HCT116 (cell line): ENCODE data around the gene PPIL6.
A peak's percentile ranks its signal among the peaks of the same experiment; 100 is the strongest.

Experiments
- CTCF ChIP-seq, 3 experiments: fragments of 200-600 bp in 1 of 3; sonication (generic) in 1 of 3; IDR thresholded peaks in 2 of 3; conservative IDR thresholded peaks in 1 of 3; 2 replicates each; pipeline ENCODE4 v1.5.1; 2012 to 2017; ENCODE audit warnings: low read depth in 2 of 3, low read length in 2 of 3, antibody characterized with exemption in 1 of 3, borderline replicate concordance in 1 of 3, control low read depth in 1 of 3, mild to moderate bottlenecking in 1 of 3, mixed read lengths in 1 of 3, mixed run types in 1 of 3, moderate library complexity in 1 of 3; ENCODE audit not compliant: insufficient read depth in 1 of 3
- EGR1 ChIP-seq: IDR thresholded peaks from 2 replicates; pipeline ENCODE4 v1.6.1; 2012; ENCODE audit warnings: low read depth
- ELF1 ChIP-seq: IDR thresholded peaks from 2 replicates; pipeline ENCODE4 v1.6.1; 2012; ENCODE audit warnings: low read depth, borderline replicate concordance
- EZH2 ChIP-seq: fragments of 200-600 bp; sonication (generic); IDR thresholded peaks from 2 replicates; pipeline ENCODE4 v1.6.1; 2017; ENCODE audit warnings: antibody characterized with exemption, mixed run types
- JUND ChIP-seq: IDR thresholded peaks from 2 replicates; pipeline ENCODE4 v1.6.1; 2012
- POLR2A ChIP-seq: IDR thresholded peaks from 2 replicates; pipeline ENCODE4 v1.7.0; 2011; ENCODE audit warnings: borderline replicate concordance; ENCODE audit not compliant: insufficient read depth, insufficient read length; ENCODE audit errors: extremely low read depth
- POLR2AphosphoS5 ChIP-seq: IDR thresholded peaks from 2 replicates; pipeline ENCODE4 v1.6.1; 2011; ENCODE audit warnings: mild to moderate bottlenecking, low read depth, low read length, moderate library complexity
- SIN3A ChIP-seq: IDR thresholded peaks from 2 replicates; pipeline ENCODE4 v1.6.1; 2012; ENCODE audit warnings: low read depth
- SRF ChIP-seq: IDR thresholded peaks from 2 replicates; pipeline ENCODE4 v1.6.1; 2012; ENCODE audit warnings: low read depth
- ZFX ChIP-seq: fragments of 450-650 bp; IDR thresholded peaks from 2 replicates; pipeline ENCODE4 v1.6.1; 2017
- ZNF274 ChIP-seq: fragments of 200-500 bp; sonication (Bioruptor generic); IDR thresholded peaks from 2 replicates; pipeline ENCODE4 v1.6.1; 2014; ENCODE audit warnings: mild to moderate bottlenecking, low read depth, low read length, inconsistent platforms
- TF ChIP-seq, protein P1 (sequence below): IDR thresholded peaks from 2 replicates; pipeline ENCODE4 v1.6.1; 2012
- TF ChIP-seq, protein P2 (sequence below): IDR thresholded peaks from 2 replicates; pipeline ENCODE4 v1.6.1; 2011; ENCODE audit warnings: mild to moderate bottlenecking, low read length, moderate library complexity; ENCODE audit not compliant: insufficient replicate concordance; ENCODE audit errors: extremely low read depth
- TF ChIP-seq, protein P3 (sequence below): IDR thresholded peaks from 2 replicates; pipeline ENCODE4 v1.6.1; 2012; ENCODE audit warnings: low read depth

DNA sequence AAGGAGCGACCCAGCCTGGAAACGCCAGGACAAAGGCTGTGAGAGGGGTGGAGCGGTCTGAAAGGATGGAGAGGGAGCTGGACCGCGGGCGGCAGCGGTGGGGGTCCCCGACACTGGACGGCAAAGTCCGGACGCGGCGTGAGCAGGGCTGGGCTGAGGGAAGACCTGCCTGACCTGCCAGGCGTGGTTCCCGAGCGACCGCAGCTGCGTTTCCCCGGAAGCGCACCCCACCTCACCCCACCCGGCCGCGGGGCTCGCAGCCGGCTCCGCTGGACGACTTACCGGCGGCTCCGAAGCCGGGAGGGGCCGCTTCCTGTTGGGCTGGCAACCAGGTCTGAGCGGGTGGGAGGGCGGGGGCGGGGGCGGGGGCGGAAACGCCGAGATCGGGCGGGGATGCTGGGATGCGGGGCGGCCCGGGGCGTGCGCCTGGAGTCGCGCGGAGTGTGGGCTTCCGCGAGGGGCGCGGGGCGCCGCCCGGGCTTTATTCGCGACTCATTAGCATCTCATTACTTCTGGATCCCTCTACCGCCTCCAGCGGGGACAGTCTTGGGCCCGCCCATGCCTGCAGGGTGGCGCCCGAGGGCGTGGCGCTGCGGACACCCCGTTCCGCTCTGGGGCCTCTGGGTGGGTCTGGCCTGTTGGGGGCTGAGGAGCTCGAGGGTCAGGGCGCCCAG lies 15.1 kb upstream of the PPIL6 start, which contains the start of gene MICAL1:
- TF ChIP-seq POLR2A (no peak), CTCF (IDR thresholded peaks at IDR 0.05 in 2 of 3, conservative IDR thresholded peaks at IDR 0.05 in 1 of 3; ENCODE audit: borderline replicate concordance in 1 of 3, insufficient read depth in 1 of 3, low read depth in 2 of 3, low read length in 2 of 3) (peak in 1 of 3 experiments; percentile 46; a peak in 2 of 6 replicates), JUND (no peak), ZFX (0 out of 2 replicates have a peak, but pooled peaks have one; percentile 33), POLR2AphosphoS5 (peak; percentile 70), SRF (no peak), EZH2 (no peak), ZNF274 (no peak), EGR1 (no peak), SIN3A (no peak), ELF1 (no peak)
- TF ChIP-seq, protein P1, sequence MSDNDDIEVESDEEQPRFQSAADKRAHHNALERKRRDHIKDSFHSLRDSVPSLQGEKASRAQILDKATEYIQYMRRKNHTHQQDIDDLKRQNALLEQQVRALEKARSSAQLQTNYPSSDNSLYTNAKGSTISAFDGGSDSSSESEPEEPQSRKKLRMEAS: peak; percentile 18; the same call in 1 of the 2 replicates
- TF ChIP-seq, protein P2, sequence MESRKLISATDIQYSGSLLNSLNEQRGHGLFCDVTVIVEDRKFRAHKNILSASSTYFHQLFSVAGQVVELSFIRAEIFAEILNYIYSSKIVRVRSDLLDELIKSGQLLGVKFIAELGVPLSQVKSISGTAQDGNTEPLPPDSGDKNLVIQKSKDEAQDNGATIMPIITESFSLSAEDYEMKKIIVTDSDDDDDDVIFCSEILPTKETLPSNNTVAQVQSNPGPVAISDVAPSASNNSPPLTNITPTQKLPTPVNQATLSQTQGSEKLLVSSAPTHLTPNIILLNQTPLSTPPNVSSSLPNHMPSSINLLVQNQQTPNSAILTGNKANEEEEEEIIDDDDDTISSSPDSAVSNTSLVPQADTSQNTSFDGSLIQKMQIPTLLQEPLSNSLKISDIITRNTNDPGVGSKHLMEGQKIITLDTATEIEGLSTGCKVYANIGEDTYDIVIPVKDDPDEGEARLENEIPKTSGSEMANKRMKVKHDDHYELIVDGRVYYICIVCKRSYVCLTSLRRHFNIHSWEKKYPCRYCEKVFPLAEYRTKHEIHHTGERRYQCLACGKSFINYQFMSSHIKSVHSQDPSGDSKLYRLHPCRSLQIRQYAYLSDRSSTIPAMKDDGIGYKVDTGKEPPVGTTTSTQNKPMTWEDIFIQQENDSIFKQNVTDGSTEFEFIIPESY: no peak
- TF ChIP-seq, protein P3, sequence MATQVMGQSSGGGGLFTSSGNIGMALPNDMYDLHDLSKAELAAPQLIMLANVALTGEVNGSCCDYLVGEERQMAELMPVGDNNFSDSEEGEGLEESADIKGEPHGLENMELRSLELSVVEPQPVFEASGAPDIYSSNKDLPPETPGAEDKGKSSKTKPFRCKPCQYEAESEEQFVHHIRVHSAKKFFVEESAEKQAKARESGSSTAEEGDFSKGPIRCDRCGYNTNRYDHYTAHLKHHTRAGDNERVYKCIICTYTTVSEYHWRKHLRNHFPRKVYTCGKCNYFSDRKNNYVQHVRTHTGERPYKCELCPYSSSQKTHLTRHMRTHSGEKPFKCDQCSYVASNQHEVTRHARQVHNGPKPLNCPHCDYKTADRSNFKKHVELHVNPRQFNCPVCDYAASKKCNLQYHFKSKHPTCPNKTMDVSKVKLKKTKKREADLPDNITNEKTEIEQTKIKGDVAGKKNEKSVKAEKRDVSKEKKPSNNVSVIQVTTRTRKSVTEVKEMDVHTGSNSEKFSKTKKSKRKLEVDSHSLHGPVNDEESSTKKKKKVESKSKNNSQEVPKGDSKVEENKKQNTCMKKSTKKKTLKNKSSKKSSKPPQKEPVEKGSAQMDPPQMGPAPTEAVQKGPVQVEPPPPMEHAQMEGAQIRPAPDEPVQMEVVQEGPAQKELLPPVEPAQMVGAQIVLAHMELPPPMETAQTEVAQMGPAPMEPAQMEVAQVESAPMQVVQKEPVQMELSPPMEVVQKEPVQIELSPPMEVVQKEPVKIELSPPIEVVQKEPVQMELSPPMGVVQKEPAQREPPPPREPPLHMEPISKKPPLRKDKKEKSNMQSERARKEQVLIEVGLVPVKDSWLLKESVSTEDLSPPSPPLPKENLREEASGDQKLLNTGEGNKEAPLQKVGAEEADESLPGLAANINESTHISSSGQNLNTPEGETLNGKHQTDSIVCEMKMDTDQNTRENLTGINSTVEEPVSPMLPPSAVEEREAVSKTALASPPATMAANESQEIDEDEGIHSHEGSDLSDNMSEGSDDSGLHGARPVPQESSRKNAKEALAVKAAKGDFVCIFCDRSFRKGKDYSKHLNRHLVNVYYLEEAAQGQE: no peak
